HL-60/S4 treated with phorbol 12-myristate 13-acetate at 8.2 ng/mL for 4 days and 3 days (cell line): ENCODE data around the gene DLX4.

Source experiments
- in situ Hi-C: fragments of 300-500 bp; cut with MboI; formaldehyde crosslinking; loops from 2 replicates; pipeline ENCODE4 v1.15.0; 2022; ENCODE audit warnings: low sequenced_read_pairs

Gene DLX4

DNA sequence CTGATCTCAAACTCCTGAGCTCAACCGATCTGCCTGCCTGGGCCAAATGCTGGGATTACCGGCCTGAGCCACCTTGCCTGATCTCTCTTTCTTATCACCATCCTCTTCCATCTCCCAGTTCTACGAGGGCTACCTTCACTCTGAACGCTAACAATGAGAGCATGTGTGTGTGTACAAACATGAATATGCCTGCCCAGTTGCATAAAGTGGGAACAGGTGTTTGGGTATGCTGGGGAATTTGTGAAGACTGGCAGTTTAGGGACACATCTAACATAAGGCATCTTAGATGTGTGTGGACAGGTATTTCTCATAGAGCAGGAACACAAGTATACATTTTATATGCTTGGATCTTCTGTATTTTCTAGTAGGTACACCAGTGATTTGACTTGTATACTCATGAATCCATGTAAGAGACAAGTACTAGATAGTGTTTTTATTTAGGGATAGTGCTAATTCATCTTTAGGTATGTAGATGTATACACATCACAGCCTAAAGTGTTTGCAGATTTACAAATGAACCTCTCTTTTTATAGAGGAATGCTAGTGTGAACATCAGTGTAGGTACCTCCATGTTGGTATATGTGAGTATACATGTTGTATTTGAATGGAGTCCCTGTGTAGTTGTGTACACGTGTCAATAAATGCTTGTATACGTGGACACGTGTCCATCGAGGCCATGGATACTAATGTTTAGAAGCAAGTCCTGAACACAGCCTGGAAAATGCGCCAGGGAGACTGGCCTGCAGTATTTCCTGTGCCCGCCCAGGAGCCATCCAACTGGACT lies 1.2 kb upstream of the DLX4 start:
- in situ Hi-C loops: no loop called here

DNA sequence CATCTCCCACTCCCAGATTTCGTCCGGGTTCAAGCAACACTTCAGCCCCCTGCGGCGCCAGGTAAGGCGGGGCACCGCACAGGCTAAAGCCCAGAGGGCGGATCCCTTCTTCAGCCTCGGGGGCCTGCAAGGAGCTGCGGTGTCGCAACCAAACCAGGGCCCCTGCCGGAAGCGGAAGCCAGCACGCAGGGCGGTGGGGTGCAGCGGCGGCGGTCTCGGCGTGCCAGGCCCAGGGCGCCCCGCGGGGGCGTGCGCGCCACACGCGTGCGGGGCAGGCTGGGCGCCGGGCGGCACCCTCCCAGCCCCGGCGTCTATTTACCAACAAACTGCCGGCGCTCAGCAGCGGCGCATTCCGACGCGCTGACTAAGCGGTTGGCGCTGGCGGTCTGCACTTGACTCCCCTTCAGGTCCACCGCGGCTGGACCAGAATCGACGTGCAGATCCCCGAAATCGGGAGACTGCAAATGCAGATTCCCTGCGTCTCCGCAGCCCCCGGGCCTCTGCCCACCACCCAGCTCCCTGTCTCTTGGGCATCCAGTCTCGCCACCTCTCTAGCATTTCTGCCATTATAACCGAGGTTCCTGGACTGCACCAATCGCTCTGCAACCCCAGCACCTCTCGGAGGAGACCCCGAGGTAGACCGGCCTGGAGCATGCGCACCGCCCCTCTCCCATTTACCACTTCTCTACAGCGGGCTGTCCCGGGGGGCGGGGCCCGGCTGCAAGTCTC lies 421 bp upstream of the DLX4 start:
- in situ Hi-C loops: no loop called here

DNA sequence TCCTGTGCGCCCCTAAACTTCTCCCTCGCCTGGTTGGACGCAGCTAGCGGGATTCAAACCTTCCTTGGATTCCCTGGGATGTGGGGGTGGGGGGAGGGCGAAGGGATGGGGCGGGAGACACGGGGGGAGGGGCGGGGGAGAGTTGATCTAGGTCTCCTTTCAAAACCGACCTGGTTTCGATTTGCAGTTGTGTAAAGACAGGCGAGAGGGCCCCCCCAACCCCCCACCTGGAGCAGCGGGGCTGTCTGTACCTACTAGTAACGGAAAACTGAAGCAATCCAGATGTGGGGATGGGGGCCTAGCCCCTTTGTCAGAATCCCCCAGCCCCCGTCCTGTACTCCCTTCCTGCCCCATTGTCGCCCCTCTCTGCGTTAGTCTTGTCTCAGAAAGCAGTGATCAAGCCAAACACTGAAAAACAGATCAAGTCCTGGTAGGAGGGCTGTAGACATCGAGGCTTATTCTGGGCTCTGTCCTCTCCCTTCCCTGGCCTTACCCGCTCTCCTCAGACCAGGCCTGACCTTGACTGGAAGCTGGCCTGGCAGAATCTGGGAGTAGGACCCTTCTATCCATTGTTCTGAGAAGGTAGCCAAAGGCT lies 902 bp downstream of the DLX4 start:
- in situ Hi-C loops: no loop called here

DNA sequence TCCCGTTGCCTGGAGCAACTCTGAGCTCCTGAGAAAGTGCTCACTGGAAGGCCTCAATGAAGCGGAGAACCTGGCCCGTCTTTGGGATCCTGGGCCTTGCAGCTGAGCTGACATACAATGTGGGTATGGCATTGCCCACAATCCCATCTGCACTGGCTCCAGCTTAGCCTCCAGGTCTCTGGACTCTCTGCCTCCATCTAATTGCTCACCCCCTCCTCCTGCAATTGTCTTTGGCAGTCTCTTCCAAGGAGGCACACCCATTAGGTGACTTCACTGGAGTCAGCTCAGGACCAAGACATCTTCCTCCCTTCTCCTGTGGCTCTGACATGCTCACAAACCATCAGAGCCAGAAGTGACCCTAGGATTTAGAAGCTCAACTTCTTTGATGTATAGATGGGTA lies 1.5 kb downstream of the DLX4 start:
- in situ Hi-C loops: no loop called here

DNA sequence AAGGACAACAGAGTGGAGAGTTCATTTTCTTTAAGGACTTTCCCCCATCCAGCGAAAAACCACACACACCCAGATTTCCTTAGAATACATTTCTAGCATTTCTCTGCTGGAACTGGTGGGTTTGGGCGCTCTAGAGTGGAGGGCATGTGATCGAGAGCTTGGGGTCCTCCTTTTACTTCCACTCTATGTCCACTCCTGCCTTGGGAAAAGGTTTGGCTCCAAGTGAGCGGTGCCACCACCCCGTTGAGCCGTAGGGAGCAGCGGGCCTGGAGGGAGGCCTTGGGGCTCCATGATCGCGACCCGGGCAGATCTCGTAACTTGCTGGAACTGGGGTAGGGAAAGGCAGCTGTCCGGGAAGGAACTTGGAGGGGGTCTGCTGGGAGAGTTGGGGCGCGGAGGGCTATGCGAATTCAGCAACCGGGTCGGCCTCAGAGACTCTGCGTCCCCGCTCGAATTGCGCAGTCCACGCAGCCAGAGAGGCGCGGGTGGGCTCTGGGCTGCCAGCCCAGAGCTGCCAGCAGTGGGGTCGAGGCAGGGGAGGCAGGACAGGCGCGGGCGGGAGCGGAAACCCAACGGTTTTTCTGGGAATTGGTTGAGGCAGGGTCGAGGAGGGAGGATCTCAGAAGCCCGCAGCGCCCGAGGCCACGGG lies 2.3 kb downstream of the DLX4 start:
- in situ Hi-C loops: no loop called here

DNA sequence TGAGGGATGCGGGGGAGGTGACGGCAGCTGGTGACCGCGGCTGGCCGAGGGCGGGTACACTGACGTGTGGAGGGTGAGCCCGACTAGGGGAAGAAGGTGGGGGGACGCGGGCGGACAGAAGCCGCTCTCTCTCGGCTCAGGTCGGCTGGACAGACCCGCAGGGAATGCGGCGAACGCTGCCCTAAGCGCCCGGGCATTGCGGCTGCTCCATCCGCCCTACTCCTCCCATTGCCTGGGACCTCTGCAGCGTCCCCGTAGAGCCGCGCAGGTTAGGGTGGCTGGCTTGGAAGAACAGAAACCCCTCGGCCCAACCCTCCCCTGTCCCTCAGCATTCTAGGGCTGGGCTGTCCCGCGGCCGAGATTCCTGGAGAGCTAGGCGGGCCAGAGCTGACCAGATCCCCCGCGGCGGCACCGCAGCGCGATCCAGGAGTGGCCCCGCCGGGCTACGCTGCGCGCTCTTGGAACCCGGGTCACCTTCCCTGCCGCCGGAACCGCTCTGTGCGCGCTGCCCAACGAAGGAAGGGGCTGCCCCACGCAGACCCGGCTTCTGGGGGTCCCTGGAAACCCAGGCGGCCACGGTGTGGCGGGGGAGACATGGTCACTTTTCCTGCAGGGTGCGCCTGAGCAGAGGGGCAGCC lies 3.0 kb downstream of the DLX4 start:
- in situ Hi-C loops: no loop called here

DNA sequence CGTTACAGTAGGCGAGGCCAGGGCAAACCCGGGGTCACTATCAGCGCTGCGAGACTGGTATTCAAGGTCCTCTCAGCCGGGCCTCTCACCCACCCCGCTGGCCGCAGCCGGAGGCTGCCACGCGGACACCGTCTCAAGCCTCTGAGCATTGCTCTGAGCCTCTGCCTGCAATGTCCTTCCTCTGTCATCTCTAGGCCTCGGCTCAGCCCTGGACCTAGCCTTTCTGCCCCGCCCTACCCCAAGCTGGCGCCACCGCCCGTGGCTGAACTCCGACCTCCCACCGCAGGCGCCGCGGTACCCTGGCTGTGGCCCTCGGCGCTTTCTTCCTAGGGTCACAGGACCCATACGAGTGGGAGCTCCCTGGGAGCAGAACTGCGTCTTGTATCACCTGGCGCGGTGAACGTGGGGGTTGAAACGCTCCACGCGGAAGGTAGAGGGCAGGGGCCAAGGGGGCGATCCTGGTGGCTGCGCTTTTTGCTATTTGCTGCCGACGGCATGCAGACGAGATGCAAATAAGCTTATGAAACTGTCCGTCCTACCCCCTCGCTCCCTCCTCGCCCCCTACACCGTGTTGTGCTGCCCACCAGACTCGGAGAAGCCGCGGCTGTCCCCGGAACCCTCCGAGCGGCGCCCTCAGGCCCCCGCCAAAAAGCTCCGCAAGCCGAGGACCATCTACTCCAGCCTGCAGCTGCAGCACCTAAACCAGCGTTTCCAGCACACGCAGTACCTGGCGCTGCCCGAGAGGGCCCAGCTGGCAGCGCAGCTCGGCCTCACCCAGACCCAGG lies 3.7 kb downstream of the DLX4 start:
- in situ Hi-C loops: no loop called here

DNA sequence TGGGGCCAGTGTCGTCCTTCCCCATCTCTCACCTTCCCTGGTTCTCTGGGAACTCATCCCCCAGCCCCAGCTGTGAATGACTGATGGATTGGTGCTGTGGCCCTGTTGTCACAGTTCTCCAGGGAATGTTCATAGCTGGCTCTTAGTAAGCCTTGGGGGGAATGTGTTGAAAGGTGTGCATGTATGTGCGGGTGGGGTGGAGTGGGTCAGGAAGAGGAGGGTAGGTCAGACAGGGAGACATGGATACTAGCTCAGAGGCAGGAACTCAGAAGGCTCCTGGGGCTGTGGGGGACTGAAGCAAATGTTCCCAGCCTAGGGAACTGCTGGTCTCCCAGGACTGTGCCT lies 4.3 kb downstream of the DLX4 start:
- in situ Hi-C loops: no loop called here

DNA sequence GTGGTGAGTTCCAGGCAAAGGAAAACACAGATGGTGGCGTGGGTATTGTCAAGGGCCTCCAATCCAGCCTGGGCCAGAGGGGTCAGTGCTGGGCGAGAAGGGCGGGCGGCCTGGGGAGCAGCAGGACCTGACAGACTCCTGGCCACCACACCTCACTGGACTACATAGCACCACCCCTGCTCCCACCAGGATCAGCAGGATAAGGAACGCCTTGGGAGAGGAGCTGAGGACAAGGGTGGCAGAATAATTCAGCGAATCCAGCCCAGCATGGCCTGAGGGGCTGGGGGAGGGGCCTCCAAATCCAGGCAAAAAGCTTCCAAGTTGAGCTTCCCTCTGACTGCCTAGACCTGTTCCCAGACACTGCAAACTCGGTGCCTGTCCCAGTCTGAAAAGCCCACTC lies 6.5 kb downstream of the DLX4 start:
- in situ Hi-C loops: no loop called here

DNA sequence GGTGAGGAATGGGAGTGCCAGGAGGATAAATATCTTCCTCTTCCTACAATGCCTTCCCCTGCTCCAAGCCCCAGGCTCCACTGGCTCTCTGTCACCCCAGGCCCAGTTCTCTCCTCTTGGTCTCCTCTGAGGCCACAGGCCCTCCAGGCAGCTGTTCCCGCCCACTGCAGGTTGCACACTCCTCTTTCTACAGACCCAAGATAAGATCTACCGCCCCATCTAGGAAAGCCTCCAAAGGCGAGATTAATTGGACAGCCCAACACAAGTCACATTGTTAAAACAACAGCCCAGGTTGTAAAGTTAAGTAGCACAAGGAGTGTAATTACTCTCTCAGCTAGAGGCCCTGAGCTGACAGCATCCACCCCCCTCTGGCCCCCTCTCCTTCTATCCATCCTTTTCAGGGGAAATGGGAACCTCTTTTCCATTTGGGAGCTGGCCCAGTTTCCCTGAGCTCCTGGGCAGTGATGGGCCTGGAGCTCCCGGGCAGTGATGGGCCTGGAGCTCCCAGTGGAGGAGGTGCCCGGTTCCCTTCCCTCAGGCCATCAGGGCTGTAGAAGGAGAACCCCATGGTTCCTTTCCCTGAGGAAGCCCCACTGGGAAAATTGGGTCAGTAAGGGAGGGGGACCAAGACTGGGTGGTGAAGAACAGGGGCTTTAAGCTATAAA lies 7.3 kb downstream of the DLX4 start:
- in situ Hi-C loops: no loop called here

DNA sequence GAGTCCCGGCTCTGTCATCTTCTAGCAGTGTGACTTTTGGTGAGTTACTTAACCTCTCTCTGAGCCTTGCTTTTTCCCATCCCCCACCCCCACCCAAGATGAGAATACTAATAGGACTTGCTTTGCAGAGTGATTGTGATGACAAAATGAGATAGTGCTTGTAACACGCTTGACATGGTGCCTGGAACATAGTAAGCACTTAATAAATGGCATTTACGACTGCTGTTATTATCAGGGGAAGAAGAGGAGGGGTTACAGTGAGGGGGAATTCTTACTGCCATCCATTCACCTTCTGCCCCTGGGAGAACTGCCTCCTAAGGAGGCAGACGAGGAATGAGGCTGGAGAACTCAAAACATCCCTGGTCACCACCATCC lies 7.8 kb downstream of the DLX4 start:
- in situ Hi-C loops: no loop called here

DNA sequence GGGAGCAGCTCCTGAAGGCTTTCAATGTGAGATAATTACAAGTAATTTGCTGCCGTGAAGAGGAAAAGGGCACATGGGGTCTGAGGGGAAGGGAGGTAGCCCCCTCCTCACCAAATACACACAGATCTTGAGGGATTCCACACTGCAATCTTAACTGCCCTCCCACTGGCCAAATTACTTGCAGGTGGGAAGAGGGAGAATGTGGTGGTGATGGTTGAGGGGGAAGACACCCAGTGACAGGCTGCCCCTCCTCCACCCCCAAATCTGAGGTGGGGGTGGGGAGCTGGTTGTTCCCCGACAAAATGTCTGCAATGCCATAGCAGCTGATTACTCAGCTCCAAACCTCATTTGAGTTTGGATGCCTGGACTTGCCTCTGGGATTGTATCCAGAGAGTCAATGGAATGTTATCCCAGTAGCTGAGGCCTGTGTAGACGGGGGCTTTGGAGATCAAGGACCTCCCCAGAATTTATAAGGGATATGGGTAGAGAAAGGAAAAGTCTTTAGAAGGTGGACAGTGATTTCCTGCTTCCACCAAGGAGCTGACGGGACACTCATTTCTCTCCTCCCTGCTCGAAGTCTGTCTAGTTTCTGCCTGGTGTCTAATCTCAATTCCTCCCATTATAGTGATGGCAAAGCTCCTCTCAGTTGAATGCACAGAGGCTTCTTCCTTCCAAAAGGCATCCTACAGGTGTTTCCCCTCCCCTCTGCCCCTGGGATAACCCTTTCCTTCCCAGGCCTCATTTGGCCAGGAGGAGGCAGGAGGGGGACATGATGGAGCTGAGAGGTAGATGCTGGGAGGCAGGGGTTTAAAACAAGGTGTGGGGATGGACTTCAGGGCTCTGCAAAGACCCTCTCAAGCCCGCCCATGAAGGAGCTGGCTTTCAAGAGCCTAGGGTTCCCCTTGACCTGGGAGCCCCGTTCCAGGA lies 8.7 kb downstream of the DLX4 start:
- in situ Hi-C loops: no loop called here

DNA sequence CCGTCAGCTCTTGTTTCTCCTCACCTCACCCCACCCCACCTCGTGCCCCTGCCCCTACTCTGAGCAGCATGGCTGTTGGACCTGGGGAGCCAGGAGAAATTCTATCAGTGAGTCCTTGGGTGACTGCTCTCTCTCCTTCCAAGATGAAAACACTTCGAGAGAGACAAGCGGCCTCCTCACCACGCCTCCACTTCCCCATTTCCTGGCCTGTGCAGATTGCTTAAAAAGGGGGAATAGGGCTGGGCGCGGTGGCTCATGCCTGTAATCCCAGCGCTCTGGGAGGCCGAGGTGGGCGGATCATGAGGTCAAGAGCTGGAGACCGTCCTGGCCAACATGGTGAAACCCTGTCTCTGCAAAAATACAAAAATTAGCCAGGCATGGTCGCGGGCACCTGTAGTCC lies 9.5 kb downstream of the DLX4 start:
- in situ Hi-C loops: no loop called here

DNA sequence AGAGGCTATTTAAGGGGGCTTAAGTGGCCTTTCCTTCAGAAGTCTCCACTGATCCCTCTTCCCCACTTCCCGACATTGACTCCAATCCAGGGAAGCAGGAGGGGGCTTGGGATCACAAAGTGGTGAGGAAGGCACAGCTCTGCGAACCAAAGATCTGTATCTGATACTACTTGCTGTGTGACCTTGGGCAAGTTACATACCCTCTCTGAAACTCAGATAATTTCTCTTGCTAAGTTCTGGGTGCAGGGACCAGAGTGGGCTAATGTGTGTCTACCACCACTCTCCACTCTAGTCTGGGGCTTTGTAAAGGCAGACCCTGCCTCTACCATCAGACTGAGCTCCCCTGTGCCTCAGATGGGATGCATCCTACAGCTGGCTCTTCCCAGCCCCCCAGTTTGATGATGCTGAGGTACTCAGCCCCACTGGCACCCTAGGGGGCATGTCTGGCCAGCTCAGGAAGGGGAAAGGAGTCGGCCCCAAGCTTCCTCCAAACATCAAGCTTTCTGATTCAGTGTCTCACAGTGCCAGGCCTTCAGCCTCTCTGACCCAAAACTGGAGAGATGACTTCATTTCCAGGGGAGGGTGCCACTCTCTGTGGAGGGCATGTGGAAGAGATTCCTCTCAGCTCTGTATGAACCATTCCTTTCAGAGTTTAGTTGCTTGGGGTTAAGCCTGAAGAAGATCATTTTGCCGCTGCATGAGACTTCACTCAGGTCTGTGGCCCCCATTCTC lies 10.9 kb downstream of the DLX4 start:
- in situ Hi-C loops: no loop called here

DNA sequence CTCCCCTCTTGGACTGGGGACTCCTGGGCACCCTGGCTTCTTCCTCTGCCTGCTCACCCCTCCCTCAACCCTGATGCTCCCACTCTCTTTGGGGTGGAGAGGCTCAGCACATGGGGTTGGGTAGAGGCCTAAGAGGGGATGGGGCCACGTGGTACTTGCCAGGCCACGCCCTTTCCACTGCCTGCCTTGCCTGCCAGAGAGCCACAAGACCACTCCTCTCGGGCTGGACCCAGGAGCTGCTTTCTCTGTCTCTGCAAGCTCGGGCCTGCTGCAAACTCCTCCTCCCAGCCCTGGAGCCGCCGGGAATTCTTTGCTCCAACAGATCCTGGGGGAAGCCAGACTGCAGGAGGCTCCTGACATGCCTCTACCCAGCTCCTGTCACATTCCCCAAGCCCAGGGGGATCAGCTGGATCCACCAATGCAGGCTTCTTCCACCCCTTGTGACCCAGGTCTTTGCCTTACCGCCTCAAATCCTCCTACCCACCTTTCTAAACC lies 11.8 kb downstream of the DLX4 start:
- in situ Hi-C loops: no loop called here

DNA sequence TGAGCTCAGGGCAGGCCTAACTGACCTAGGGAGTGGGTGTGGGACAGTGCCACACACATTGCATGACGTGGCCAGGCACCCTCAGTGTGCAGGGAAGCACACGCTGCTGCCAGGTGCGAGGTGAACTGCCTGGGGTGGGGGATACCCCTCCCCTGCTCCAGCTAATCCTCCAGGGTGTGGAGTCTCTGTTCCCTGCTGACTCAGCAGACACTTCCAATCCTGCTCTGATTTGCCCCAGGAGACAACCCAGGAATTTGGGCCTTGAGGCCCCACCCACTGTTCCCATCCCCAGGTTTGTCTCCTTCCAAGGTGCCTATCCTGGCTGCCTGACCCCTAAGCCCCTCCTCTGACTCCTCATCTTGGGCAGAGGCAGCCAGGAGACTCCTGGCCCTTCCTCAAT lies 15.3 kb downstream of the DLX4 start:
- in situ Hi-C loops: no loop called here

DNA sequence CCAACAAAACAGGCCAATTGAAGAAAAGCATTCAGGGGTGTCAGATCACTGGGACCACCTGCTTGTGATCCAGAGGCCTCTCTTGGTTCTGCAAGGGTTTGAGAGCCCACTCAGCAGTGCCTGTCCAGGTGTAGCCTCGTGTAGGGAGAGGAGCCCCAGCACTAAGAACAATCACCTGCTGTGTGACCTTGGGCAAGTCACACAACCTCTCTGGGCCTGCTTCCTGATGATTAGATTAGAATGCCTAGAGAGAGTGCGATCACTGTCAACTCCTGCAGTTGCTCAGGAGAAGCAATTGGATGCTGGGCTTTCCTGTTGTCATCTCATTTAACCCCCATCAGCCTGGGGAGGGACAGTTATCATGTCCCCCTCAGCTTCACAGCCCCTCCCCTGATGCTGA lies 15.8 kb downstream of the DLX4 start:
- in situ Hi-C loops: loop anchor here (5.0 kb wide), 1 partner anchor 37 kb away; no protein-coding TSS in a partner anchor
